Stimulated activated naive CD8-positive, alpha-beta T cell treated with anti-CD3 and anti-CD28 coated beads, Interleukin-15, Interleukin-2, amounts not matched to agents 100 ng/mL and 50 ng/mL, for 24 hours (primary cell): ENCODE measurements around the gene CCDC40.
"Not testable (repeated sequence)": the region's sequence is repeated elsewhere in the genome, so short reads cannot be mapped to it uniquely, and the experiment has no call there.

ENCODE experiments used
- H3K27ac Mint-ChIP-seq: one replicate; pipeline ENCODE4 v1.8.0; 2021; ENCODE audit warnings: mild to moderate bottlenecking, mixed read lengths
- H3K27me3 Mint-ChIP-seq: one replicate; pipeline ENCODE4 v1.8.0; 2021; ENCODE audit warnings: mixed read lengths
- H3K36me3 Mint-ChIP-seq: one replicate; pipeline ENCODE4 v1.8.0; 2021; ENCODE audit warnings: low read depth, mixed read lengths
- H3K4me1 Mint-ChIP-seq: one replicate; pipeline ENCODE4 v1.8.0; 2021; ENCODE audit warnings: low read depth, mixed read lengths
- H3K4me3 Mint-ChIP-seq: one replicate; pipeline ENCODE4 v1.8.0; 2021; ENCODE audit warnings: mild to moderate bottlenecking, mixed read lengths
- H3K9me3 Mint-ChIP-seq: one replicate; pipeline ENCODE4 v1.8.0; 2021; ENCODE audit warnings: mixed read lengths

Gene CCDC40

GRCh38 chr17:80036715-80037477, 454 bp downstream of the CCDC40 start:
- peaks cover 7% of the 10 kb centered on the region for H3K27me3 Mint-ChIP-seq
- peak overlapping the region; percentile 76 for H3K27ac Mint-ChIP-seq
- no peaks in the 10 kb centered on the region for H3K9me3 Mint-ChIP-seq
- H3K4me3 Mint-ChIP-seq = peak overlapping the region; percentile 81
- no peaks in the 10 kb centered on the region for H3K36me3 Mint-ChIP-seq
- peaks cover 18% of the 10 kb centered on the region for H3K4me1 Mint-ChIP-seq

- H3K9me3 Mint-ChIP-seq = no peaks in the 10 kb centered on the region
- H3K4me3 Mint-ChIP-seq = no peak overlapping the region
- H3K27me3 Mint-ChIP-seq = no peaks in the 10 kb centered on the region
- H3K27ac Mint-ChIP-seq = no peak overlapping the region
- H3K4me1 Mint-ChIP-seq = no peaks in the 10 kb centered on the region
- no peaks in the 10 kb centered on the region for H3K36me3 Mint-ChIP-seq
Observed at GRCh38 chr17:80043963-80044362, 7.5 kb downstream of the CCDC40 start.

GRCh38 chr17:80045703-80046102, 9.3 kb downstream of the CCDC40 start:
- Mint-ChIP-seq H3K36me3 (no peaks in the 10 kb centered on the region), H3K9me3 (no peaks in the 10 kb centered on the region), H3K27ac (no peak overlapping the region), H3K4me1 (no peaks in the 10 kb centered on the region), H3K27me3 (no peaks in the 10 kb centered on the region), H3K4me3 (no peak overlapping the region)

- H3K27ac Mint-ChIP-seq, H3K36me3 Mint-ChIP-seq, H3K27me3 Mint-ChIP-seq, H3K4me1 Mint-ChIP-seq, H3K4me3 Mint-ChIP-seq, H3K9me3 Mint-ChIP-seq: not testable (repeated sequence)
Observed at GRCh38 chr17:80046709-80047108, 10.3 kb downstream of the CCDC40 start.

GRCh38 chr17:80047176-80047575, 10.7 kb downstream of the CCDC40 start:
- no peaks in the 10 kb centered on the region for H3K4me1 Mint-ChIP-seq
- H3K36me3 Mint-ChIP-seq = no peaks in the 10 kb centered on the region
- no peaks in the 10 kb centered on the region for H3K9me3 Mint-ChIP-seq
- H3K27ac Mint-ChIP-seq = no peak overlapping the region
- no peaks in the 10 kb centered on the region for H3K27me3 Mint-ChIP-seq
- no peak overlapping the region for H3K4me3 Mint-ChIP-seq

- H3K36me3 Mint-ChIP-seq = no peaks in the 10 kb centered on the region
- H3K4me1 Mint-ChIP-seq = no peaks in the 10 kb centered on the region
- H3K4me3 Mint-ChIP-seq = no peak overlapping the region
- H3K27ac Mint-ChIP-seq = no peak overlapping the region
- no peaks in the 10 kb centered on the region for H3K9me3 Mint-ChIP-seq
- no peaks in the 10 kb centered on the region for H3K27me3 Mint-ChIP-seq
Observed at GRCh38 chr17:80049986-80050385, 13.5 kb downstream of the CCDC40 start.

GRCh38 chr17:80050706-80051105, 14.3 kb downstream of the CCDC40 start:
- no peaks in the 10 kb centered on the region for H3K4me1 Mint-ChIP-seq
- H3K4me3 Mint-ChIP-seq = no peak overlapping the region
- no peak overlapping the region for H3K27ac Mint-ChIP-seq
- no peaks in the 10 kb centered on the region for H3K9me3 Mint-ChIP-seq
- no peaks in the 10 kb centered on the region for H3K36me3 Mint-ChIP-seq
- H3K27me3 Mint-ChIP-seq = no peaks in the 10 kb centered on the region

- Mint-ChIP-seq H3K9me3 (no peaks in the 10 kb centered on the region), H3K4me3 (no peak overlapping the region), H3K27me3 (no peaks in the 10 kb centered on the region), H3K4me1 (no peaks in the 10 kb centered on the region), H3K36me3 (no peaks in the 10 kb centered on the region), H3K27ac (no peak overlapping the region)
Observed at GRCh38 chr17:80051681-80052080, 15.2 kb downstream of the CCDC40 start.

- no peak overlapping the region for H3K27ac Mint-ChIP-seq
- H3K4me3 Mint-ChIP-seq = no peak overlapping the region
- no peaks in the 10 kb centered on the region for H3K27me3 Mint-ChIP-seq
- no peaks in the 10 kb centered on the region for H3K9me3 Mint-ChIP-seq
- no peaks in the 10 kb centered on the region for H3K4me1 Mint-ChIP-seq
- no peaks in the 10 kb centered on the region for H3K36me3 Mint-ChIP-seq
Observed at GRCh38 chr17:80053102-80053501, 16.7 kb downstream of the CCDC40 start.

GRCh38 chr17:80055597-80055996, 19.2 kb downstream of the CCDC40 start:
- Mint-ChIP-seq H3K27me3 (no peaks in the 10 kb centered on the region), H3K27ac (no peak overlapping the region), H3K4me3 (no peak overlapping the region), H3K36me3 (no peaks in the 10 kb centered on the region), H3K4me1 (no peaks in the 10 kb centered on the region), H3K9me3 (no peaks in the 10 kb centered on the region)

GRCh38 chr17:80058311-80058955, 22.0 kb downstream of the CCDC40 start:
- H3K9me3 Mint-ChIP-seq = no peaks in the 10 kb centered on the region
- H3K36me3 Mint-ChIP-seq = no peaks in the 10 kb centered on the region
- no peaks in the 10 kb centered on the region for H3K27me3 Mint-ChIP-seq
- H3K27ac Mint-ChIP-seq = no peak overlapping the region
- H3K4me3 Mint-ChIP-seq = no peak overlapping the region
- no peaks in the 10 kb centered on the region for H3K4me1 Mint-ChIP-seq

GRCh38 chr17:80060644-80061043, 24.2 kb downstream of the CCDC40 start:
- H3K27ac Mint-ChIP-seq = no peak overlapping the region
- no peaks in the 10 kb centered on the region for H3K36me3 Mint-ChIP-seq
- H3K27me3 Mint-ChIP-seq = no peaks in the 10 kb centered on the region
- no peak overlapping the region for H3K4me3 Mint-ChIP-seq
- no peaks in the 10 kb centered on the region for H3K4me1 Mint-ChIP-seq
- no peaks in the 10 kb centered on the region for H3K9me3 Mint-ChIP-seq

- no peaks in the 10 kb centered on the region for H3K27me3 Mint-ChIP-seq
- H3K4me3 Mint-ChIP-seq = no peak overlapping the region
- H3K27ac Mint-ChIP-seq = no peak overlapping the region
- no peaks in the 10 kb centered on the region for H3K9me3 Mint-ChIP-seq
- no peaks in the 10 kb centered on the region for H3K36me3 Mint-ChIP-seq
- H3K4me1 Mint-ChIP-seq = no peaks in the 10 kb centered on the region
Observed at GRCh38 chr17:80061421-80061820, 25.0 kb downstream of the CCDC40 start.

- H3K27ac Mint-ChIP-seq = no peak overlapping the region
- H3K4me1 Mint-ChIP-seq = no peaks in the 10 kb centered on the region
- no peaks in the 10 kb centered on the region for H3K9me3 Mint-ChIP-seq
- no peaks in the 10 kb centered on the region for H3K27me3 Mint-ChIP-seq
- H3K4me3 Mint-ChIP-seq = no peak overlapping the region
- H3K36me3 Mint-ChIP-seq = no peaks in the 10 kb centered on the region
Observed at GRCh38 chr17:80063830-80064585, 27.6 kb downstream of the CCDC40 start.

GRCh38 chr17:80064696-80065095, 28.3 kb downstream of the CCDC40 start:
- no peaks in the 10 kb centered on the region for H3K36me3 Mint-ChIP-seq
- no peaks in the 10 kb centered on the region for H3K9me3 Mint-ChIP-seq
- no peaks in the 10 kb centered on the region for H3K27me3 Mint-ChIP-seq
- no peak overlapping the region for H3K4me3 Mint-ChIP-seq
- H3K27ac Mint-ChIP-seq = no peak overlapping the region
- no peaks in the 10 kb centered on the region for H3K4me1 Mint-ChIP-seq
